Lung (tissue), 12 donors: ENCODE results near the gene STXBP3. TPM values are rescaled to one million over a fixed set of nuclear protein-coding genes. Genes with fewer than 3 reads are reported as not detected.

ENCODE experiments used
- ATAC-seq: fragments of 200-7000 bp; cut with Tn5 transposase; one replicate; pipeline ENCODE4 v1.9.1; 2020; ENCODE audit warnings: moderate number of reproducible peaks; ENCODE audit not compliant: insufficient read depth, low FRiP score
- DNase-seq, 3 donors: peaks; one replicate each; pipeline ENCODE4 v3.0.0-alpha.2; 2013 to 2017
- H3K27ac ChIP-seq, 2 donors: one replicate each; pipeline ENCODE4 v1.5.1; 2013; ENCODE audit warnings: mild to moderate bottlenecking in 2 of 2, moderate library complexity in 2 of 2, control low read depth in 1 of 2, inconsistent platforms in 1 of 2, low read depth in 1 of 2, low read length in 1 of 2
- H3K27me3 ChIP-seq, 3 donors: one replicate each; pipeline ENCODE4 v1.5.1; 2013; ENCODE audit warnings: low read length in 2 of 3; ENCODE audit not compliant: control insufficient read depth in 3 of 3, insufficient read depth in 3 of 3
- H3K36me3 ChIP-seq, 4 donors: one replicate each; pipeline ENCODE4 v1.5.1; 2013; ENCODE audit warnings: low read length in 4 of 4, mild to moderate bottlenecking in 1 of 4, moderate library complexity in 1 of 4; ENCODE audit not compliant: control insufficient read depth in 4 of 4, insufficient read depth in 4 of 4
- H3K4me1 ChIP-seq, 5 donors: one replicate each; pipeline ENCODE4 v1.5.1; 2013; ENCODE audit warnings: low read length in 5 of 5, mild to moderate bottlenecking in 2 of 5, moderate library complexity in 1 of 5; ENCODE audit not compliant: control insufficient read depth in 5 of 5, insufficient read depth in 5 of 5
- H3K4me3 ChIP-seq: one replicate; pipeline ENCODE4 v1.5.1; 2013; ENCODE audit warnings: mild to moderate bottlenecking, control low read depth, moderate library complexity
- H3K9ac ChIP-seq, 2 donors: one replicate each; pipeline ENCODE4 v1.5.1; 2013; ENCODE audit warnings: low read length in 2 of 2, control low read depth in 1 of 2; ENCODE audit not compliant: insufficient read depth in 1 of 2
- H3K9me3 ChIP-seq, 4 donors: one replicate each; pipeline ENCODE4 v1.5.1; 2013; ENCODE audit warnings: low read length in 3 of 4, mild to moderate bottlenecking in 1 of 4, moderate library complexity in 1 of 4; ENCODE audit not compliant: control insufficient read depth in 4 of 4, insufficient read depth in 3 of 4
- WGBS, 2 donors: extraction: QIAGEN DNeasy Blood & Tissue Kit; methylation state at CpG; one replicate each; pipeline ENCODE4 v1.1.7; 2013; 5-methylcytosine and 5-hydroxymethylcytosine counted together
- polyA plus RNA-seq, 2 donors: library from polyadenylated mRNA; stranded (reverse); fragments of 200-250 nt; gene quantifications; one replicate each; pipeline ENCODE4 v1.2.1, GENCODE V29; 2013
- total RNA-seq, 2 donors: library from RNA; depleted of rRNA in 1 of 2; stranded (reverse); fragments of >200 nt in 1 of 2; gene quantifications; one replicate each; pipeline ENCODE4 v1.2.1, GENCODE V29; 2014 to 2021
- TF ChIP-seq, protein P1 (sequence below): IDR thresholded peaks from 2 replicates; pipeline ENCODE4 v1.5.1; 2012; ENCODE audit warnings: mild to moderate bottlenecking; ENCODE audit errors: control extremely low read depth, extremely low read depth
- donor health status: control.
- donor health status: control.
- donor health status: Bipolar disorder and iron deficiency.
- donor health status: healthy.
- donor health status: DM: yes; HTN: yes; CAD: no.

The STXBP3 gene
- total and polyA plus RNA-seq, 4 donors = 33.6 to 83.6 (median 40.0) TPM

DNA sequence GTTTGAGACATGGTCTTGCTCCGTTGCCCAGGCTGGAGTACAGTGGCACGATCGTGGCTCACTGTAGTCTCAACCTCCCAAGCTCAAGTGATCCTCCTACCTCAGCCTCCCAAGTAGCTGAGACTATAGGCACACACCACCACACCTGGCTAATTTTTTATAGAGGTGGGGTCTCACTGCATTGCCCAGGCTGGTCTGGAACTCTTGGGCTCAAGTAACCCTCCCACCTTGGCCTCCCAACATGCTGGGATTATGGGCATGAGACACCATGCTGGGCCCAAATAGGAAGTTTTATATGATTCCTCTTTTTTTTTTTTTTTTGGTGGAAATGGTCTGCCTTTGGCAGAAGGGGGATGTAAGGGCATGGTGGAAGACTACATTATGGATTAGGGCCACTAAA lies 39.8 kb upstream of the STXBP3 start:
- WGBS, 2 donors = 92 to 100% methylated on average over 3 of the region's 3 CpGs
- H3K27ac ChIP-seq = no peak overlapping the region
- no peak for ATAC-seq
- DNase-seq = no peak
- no peak overlapping the region for H3K9ac ChIP-seq
- TF ChIP-seq, protein P1, sequence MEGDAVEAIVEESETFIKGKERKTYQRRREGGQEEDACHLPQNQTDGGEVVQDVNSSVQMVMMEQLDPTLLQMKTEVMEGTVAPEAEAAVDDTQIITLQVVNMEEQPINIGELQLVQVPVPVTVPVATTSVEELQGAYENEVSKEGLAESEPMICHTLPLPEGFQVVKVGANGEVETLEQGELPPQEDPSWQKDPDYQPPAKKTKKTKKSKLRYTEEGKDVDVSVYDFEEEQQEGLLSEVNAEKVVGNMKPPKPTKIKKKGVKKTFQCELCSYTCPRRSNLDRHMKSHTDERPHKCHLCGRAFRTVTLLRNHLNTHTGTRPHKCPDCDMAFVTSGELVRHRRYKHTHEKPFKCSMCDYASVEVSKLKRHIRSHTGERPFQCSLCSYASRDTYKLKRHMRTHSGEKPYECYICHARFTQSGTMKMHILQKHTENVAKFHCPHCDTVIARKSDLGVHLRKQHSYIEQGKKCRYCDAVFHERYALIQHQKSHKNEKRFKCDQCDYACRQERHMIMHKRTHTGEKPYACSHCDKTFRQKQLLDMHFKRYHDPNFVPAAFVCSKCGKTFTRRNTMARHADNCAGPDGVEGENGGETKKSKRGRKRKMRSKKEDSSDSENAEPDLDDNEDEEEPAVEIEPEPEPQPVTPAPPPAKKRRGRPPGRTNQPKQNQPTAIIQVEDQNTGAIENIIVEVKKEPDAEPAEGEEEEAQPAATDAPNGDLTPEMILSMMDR = no peak
- H3K27me3 ChIP-seq = no peaks in the 10 kb centered on the region
- H3K9me3 ChIP-seq = no peaks in the 10 kb centered on the region
- peaks cover 0 to 4% (median 0%) of the 10 kb centered on the region in 5 donors for H3K4me1 ChIP-seq
- no peak overlapping the region for H3K4me3 ChIP-seq
- peaks cover 0 to 3% (median 0%) of the 10 kb centered on the region in 4 donors for H3K36me3 ChIP-seq

DNA sequence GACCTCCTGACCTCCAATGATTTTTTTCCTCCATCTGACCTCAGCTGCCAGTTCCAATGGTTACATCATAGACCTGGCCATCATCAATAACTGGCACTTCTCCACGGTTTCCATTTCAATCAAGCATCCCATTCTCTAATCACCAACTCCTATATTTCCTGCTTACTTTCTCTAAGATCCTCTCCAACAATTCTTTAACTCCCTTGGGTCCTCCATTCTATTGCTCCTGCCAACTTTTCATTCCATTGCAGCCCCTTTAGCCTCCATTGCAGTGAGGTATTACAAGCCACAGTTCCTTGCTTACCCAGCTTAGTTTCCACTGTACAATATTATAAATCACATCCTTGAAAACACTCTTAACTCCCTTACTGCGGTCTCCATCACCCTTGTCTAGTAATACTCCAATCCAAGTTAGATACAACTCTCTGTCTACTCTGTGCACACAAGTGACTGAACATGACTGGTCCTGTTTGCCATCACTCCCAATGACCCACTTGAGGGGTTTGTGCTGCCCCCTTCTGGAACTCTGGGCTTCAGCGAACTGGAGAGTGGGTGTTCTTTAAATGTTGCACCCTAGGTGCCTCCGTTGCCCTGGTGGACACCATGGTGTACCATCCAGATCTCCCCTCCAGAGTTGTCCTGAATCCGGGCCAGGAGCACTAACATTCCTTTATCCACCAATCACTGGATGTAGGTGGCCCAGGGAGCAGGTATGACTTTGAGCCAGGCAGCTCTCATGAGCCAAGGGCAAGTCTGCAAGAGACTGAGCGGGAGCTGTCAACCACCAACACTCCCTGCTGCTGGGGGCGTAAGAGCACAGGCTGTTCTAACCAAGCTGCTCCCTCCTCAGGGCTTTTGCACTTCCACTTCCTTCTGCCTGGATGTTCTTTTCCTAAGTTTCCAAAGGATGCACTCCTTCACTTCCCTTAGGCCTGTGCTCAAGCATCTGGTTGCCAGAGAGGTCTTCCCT lies 37.5 kb upstream of the STXBP3 start:
- no peak for DNase-seq

DNA sequence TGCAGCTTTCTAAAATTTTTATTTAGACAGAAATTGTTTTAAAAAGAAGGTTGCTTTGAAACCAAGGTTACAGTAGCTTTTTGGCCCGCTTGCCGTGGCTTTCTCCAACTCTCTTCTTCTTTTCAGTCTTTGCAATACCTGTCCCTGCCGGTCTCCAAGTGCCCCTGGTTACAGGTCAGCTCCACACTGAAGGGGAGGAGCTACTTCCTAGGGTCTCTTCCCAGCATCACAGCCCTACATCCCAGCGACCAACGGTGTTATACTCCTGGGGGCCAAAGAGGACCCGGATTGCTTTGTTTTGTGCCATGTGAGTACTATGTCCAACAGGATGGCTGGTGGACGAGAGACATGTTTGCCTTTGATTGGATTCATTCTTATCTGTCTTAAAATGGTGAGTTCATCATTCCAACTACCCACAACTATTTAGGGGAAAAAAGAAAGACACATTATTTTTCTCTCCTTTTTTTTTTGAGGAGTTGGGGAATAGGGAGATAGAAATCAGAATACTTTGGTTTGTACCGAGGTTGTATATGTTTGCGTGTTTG lies 33.8 kb upstream of the STXBP3 start, which contains the start of gene FNDC7:
TSS of gene FNDC7 (plus strand) at position 303 of the 545 bp plus-strand sequence. CDS start at position 329, 26 bp downstream.
- TF ChIP-seq, protein P1 = no peak
- DNase-seq (no peak), ATAC-seq (no peak)
- Histone ChIP-seq H3K4me3 (no peak within 1 kb of the TSS), H3K36me3 (no peaks in the 10 kb centered on the region), H3K4me1 (peaks cover 0 to 2% (median 0%) of the 10 kb centered on the region in 5 donors), H3K9ac (no peak within 1 kb of the TSS), H3K9me3 (no peaks in the 10 kb centered on the region), H3K27me3 (no peaks in the 10 kb centered on the region), H3K27ac (no peak within 1 kb of the TSS)
- 54 to 62% methylated on average over 9 of the region's 9 CpGs for WGBS, 2 donors

More for the DNA sequence above, 37.5 kb upstream of the STXBP3 start:
- Histone ChIP-seq H3K9me3 (no peaks in the 10 kb centered on the region), H3K4me3 (no peak overlapping the region), H3K27ac (no peak overlapping the region), H3K36me3 (no peaks in the 10 kb centered on the region), H3K27me3 (no peaks in the 10 kb centered on the region), H3K9ac (no peak overlapping the region), H3K4me1 (peaks cover 0 to 3% (median 0%) of the 10 kb centered on the region in 5 donors)
- TF ChIP-seq, protein P1 = no peak
- WGBS, 2 donors = 68 to 75% methylated on average over 7 of the region's 7 CpGs
- ATAC-seq = no peak
